Activated CD4-positive, alpha-beta T cell treated with anti-CD3 and anti-CD28 coated beads, Interleukin-2, amount 50 U/mL, for 48 hours (primary cell): Measurements from ENCODE around the gene TULP4.
A peak's percentile ranks its signal among the peaks of the same experiment; 100 is the strongest.
"Not testable (repeated sequence)": the region's sequence is repeated elsewhere in the genome, so short reads cannot be mapped to it uniquely, and the experiment has no call there.

Experiments used
- DNase-seq, 2 experiments: peaks; one replicate each; pipeline ENCODE4 v3.0.0-alpha.2; 2020

The TULP4 gene

DNA sequence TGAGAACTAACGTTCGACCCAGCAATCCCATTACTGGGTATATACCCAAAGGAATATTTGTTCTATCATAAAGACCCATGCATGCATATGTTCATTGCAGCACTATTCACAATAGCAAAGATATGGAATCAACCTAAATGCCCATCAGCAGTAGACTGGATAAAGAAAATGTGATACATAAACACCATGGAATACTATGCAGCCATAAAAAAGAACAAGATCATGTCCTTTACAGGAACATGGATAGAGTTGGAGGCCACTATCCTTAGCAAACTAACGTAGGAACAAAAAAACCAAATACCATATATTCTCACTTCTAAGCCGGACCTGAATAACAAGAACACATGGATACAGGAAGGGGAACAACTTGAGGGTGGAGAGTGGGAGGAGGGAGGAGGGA lies 165.5 kb downstream of the TULP4 start:
- not testable (repeated sequence) for DNase-seq

DNA sequence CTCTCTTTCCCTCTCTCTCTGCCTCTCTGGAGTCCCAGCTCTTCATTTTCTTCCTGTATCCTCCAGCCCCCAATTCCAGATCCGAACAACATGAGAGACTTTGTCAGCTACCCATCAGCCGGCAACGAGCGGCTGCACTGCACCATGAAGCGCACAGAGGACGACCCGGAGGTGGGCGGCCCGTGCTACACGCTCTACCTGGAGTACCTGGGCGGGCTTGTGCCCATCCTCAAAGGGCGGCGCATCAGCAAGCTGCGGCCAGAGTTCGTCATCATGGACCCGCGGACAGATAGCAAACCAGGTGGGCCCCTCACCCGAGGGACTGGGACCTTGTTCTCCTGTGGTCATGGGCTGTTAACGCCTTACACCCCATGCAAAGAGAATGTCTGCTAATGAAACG lies 168.7 kb downstream of the TULP4 start:
- no peak for DNase-seq

DNA sequence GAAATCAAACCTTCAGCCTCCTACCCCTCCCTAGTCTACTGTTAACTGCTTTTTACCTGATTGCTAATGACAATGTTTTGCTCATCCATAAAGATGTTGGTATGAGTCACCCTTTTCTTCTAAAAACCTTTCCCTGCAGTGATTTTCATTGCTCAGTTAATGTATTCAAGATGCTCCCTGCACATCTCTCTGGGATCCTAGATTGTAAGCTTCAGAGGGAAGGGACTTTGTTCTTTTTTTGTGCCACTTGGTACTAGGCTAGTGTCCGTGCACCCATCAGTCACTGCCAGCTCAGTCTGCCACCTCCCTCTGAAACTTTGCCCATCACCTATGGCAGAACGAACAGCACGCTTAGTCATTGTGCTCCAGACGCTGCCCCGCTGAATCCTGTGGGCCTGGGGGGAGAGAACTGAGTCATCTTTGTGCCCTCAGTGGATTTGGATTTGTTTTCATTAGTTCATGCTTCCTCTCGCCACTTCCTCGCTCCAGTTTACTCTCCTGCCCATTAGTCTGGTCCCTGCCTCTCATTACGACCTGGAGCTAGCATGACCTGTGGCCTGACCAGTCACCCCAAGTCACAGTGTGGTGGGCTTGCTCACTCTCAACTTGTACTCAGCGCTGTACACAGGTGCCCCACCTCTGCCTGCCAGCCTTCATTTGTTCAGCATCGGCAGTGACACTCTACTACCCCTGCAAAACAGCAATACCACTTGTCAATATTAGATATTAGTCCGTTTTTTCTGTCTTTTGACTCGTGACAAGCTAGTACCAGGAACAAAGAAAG lies 169.6 kb downstream of the TULP4 start:
- no peak for DNase-seq

DNA sequence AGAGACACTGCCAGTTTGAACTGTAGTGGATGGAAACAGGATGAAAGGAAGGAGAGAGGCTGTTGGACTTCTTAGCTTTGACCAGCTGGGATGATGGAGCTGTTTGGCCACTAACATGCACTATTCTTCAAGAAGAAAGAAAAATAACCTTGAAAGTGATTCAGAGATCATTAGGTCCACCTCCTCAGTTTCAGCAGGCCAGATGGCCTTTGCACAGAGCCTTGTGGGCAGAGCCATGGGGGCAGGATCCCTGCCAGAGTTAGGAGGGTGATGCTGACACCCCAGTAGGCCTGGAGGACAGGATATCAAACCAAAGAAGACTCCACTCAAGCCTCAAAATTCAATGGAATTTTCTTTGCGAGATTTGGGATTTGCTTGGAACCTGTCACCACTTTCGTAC lies 173.2 kb downstream of the TULP4 start:
- no peak for DNase-seq

DNA sequence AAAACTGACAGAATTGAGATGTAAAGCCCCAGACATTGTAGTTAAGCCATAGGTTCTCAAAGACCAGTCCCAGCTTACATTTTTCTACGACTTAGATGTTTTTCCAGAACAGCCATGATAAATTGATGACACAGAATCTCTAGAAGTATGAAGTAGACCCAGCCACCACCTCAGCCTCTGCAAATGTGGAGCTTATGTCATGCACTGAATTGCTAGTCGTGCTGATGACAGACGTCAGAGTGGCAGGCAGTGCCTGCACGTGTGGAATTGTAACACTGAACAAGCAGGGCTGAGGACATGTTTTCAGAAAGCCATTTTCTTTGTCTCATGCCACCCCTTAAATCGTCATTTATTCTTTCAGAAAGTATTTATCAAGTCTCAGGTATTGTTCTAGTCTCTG lies 175.2 kb downstream of the TULP4 start:
- DNase-seq = no peak

DNA sequence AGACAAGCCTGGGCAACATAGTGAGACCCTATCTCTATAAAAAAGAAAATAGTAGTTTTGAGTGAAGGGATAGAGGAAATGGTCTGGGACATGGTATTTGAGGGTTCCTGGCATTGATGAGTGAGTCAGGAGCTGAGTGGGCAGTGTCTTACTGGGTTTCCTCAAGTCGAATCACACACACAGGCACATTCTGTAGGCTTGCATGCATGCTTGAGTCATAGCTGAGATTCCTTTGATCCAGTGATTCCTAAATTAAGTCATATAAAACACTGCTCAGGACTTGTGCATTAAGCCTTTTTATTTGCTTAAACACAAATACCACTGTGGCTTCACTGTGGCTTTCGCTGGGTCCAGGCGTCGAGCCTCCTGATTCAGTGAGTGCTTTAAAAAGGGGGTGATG lies 175.8 kb downstream of the TULP4 start:
- peak in 1 of 2 experiments; percentile 7 for DNase-seq

DNA sequence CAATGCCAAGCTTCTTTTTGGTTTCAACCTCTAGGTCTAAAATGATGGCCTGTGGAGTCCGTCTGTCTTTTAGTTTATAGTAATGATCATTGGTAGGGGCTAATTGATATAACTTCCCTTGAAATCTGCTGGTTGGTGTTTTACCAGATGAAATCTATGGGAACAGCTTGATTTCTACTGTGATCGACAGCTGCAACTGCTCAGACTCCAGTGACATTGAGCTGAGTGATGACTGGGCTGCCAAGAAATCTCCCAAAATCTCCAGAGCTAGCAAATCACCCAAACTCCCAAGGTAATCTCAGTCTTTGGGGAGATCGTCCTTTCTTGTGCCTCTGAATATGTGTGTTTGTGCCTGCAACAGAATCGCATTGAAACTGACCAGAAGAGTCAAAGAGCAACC lies 177.2 kb downstream of the TULP4 start:
- DNase-seq = no peak

DNA sequence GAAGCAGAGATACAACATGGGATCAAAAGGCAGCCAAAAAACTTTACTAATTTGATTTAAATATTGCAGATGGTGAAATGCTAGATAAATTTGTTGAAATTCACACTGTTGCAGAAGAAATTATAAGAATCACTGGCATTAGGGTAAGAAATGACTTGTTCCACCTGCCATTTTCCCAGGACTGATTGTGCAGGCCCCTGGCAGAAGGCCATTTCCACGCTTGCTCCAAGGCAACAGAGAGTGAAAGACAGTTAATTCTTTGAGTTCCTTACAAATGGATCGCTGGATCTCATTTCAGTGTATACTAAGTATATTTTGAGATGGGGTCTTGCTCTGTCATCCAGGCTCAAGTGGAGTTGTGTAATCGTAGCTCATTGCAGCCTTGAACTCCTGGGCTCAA lies 180.6 kb downstream of the TULP4 start:
- DNase-seq = no peak

DNA sequence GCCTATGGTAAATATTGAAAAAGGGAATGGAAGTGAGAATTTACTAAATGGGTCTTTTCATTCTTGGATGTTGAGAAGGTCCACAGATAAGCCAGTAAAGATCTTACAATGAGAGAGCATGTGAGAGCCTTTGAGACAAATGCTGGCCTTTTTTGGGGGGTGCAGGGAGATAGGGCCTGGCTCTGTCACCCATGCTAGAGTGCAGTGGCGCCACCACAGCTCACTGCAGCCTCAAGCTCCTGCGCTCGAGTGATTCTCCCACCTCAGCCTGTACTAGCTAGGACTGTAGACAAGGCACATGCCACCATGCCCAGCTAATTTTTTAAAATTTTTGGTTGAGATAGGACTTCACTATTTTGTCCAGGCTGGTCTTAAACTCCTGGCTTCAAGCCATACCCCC lies 184.4 kb downstream of the TULP4 start:
- DNase-seq = no peak

DNA sequence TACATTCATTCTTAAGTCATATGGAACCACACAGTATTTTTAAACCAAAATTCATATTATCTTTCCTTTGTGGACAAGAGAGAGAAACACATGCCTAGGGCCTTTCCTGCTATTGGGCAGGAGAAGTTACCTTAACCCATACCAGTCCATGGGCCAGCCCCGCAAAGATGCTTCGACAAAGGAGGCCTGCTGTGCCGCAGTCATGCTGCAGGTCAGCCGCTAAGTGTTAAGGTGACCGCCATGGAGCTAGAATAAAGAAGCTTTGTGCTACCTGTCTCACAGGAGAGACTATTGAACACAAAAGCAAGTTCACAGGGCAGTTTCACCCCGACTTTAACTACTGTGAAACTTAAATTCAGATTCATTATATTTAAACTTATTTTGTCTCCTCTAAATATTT lies 185.4 kb downstream of the TULP4 start:
- DNase-seq = no peak

DNA sequence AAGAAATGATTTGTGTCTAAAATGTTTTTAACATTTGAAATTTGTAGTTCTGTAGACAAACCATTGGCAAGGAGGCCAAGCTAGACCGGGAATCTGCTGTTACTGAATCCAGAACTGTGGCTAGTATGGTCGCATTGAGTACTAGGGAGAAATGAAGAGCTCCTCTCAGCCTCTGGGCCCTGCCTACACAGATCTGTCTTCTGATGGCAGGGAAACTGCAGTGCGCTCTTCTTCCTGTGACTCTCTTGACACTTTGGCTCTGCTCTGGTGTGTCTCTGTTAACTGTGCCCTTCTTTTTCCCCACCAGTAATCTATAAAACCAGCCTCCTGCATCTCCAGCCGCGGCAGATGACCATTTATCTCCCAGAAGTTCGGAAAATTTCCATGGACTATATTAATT lies 186.1 kb downstream of the TULP4 start:
- no peak for DNase-seq

DNA sequence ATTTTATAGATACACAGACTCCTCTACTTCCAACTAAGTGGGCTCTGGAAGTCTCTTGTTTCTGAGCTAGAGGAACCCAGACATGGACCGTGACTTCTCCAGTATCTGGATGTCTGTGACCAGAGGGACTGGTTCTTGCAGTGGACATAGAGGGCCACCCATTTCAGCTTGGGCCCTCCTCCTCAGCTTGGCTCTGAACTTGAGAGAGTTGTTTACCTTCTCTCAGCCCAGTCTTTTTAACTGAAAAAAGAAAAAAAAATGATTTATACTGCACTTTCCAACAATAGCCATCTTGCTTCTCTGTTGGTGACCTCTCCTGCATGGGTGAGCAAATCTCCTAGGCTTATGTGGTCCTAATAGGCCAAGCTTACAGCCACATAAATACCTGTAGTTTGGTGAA lies 187.3 kb downstream of the TULP4 start:
- no peak for DNase-seq

DNA sequence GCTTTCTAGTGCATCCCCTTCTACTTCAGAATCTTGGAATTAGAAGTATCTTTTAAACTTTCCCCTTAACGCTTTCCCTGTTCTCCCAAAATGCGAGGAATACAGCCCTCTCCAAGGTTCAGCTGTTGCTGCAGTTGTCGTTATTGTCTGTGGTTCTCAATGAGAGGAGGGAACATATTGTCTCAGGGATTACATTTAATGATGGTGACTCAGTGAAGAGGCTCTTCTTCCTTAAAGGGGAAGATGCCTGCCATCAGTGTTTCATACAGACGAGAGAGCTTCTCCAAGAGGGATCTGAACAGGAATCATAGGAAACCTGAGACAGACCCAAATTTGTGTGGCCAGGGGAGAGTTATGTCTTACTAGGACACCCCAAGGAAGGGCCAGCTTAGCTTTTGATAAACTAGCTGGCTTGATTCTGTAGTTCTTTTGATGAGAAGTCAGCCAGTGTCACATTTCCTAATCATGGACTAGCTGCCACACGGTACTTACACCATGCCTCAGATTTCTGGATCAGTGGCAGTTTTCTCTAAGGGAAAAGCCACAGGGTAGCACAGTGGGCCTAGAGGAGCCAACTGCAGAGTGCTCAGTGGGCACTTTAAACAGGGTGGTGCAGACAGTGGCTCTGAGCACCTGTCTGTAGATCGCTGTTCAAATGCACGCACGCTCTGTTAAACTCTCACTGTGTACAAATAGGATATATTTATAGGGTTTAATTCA lies 187.9 kb downstream of the TULP4 start:
- no peak for DNase-seq

DNA sequence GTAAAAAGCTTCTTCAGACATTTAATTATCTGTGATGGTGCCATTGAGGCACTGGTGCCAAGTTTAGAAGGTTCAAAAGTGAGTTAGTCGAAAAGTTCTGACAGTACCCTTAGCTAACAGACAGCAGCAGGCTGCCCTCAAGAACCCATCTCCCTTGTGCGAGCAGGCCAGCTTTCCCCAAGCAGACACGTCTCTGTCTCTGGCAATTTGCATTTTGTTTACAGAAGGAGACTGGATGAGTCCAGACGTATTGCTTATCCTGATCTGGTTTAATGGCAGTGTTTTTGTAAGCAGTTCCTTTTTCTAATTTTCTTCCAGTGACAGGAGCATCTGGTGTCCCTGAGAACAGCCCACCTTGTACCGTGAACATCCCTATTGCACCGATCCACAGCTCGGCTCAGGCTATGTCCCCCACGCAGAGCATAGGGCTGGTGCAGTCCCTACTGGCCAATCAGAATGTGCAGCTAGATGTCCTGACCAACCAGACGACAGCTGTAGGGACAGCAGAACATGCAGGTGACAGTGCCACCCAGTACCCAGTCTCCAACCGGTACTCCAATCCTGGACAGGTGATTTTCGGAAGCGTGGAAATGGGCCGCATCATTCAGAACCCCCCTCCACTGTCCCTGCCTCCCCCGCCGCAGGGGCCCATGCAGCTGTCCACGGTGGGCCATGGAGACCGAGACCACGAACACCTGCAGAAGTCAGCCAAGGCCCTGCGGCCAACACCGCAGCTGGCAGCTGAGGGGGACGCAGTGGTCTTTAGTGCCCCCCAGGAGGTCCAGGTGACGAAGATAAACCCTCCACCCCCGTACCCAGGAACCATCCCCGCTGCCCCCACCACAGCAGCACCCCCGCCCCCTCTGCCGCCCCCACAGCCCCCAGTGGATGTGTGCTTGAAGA lies 189.3 kb downstream of the TULP4 start:
- DNase-seq = no peak

DNA sequence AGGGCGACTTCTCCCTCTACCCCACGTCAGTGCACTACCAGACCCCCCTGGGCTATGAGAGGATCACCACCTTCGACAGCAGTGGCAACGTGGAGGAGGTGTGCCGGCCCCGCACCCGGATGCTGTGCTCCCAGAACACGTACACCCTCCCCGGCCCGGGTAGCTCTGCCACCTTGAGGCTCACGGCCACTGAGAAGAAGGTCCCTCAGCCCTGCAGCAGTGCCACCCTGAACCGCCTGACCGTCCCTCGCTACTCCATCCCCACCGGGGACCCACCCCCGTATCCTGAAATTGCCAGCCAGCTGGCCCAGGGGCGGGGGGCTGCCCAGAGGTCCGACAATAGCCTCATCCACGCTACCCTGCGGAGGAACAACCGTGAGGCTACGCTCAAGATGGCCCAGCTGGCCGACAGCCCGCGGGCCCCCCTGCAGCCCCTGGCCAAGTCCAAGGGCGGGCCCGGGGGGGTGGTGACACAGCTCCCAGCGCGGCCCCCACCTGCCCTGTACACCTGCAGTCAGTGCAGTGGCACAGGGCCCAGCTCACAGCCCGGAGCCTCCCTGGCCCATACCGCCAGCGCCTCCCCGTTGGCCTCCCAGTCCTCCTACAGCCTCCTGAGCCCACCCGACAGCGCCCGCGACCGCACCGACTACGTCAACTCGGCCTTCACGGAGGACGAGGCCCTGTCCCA lies 190.1 kb downstream of the TULP4 start:
- DNase-seq = no peak

DNA sequence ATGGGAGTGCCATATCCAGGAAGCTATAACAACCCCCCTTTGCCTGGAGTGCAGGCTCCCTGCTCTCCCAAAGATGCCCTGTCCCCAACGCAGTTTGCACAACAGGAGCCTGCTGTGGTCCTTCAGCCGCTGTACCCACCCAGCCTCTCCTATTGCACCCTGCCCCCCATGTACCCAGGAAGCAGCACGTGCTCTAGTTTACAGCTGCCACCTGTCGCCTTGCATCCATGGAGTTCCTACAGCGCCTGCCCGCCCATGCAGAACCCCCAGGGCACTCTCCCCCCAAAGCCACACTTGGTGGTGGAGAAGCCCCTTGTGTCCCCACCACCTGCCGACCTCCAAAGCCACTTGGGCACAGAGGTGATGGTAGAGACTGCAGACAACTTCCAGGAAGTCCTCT lies 191.0 kb downstream of the TULP4 start:
- no peak for DNase-seq

DNA sequence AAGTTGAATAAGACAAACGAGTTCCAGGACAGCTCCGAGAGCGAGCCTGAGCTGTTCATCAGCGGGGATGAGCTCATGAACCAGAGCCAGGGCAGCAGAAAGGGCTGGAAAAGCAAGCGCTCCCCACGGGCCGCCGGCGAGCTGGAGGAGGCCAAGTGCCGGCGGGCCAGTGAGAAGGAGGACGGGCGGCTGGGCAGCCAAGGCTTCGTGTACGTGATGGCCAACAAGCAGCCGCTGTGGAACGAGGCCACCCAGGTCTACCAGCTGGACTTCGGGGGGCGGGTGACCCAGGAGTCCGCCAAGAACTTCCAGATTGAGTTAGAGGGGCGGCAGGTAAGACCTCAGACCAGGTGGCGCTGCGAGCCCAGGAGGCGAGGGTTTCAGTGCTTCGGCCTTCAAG lies 191.6 kb downstream of the TULP4 start:
- no peak for DNase-seq

DNA sequence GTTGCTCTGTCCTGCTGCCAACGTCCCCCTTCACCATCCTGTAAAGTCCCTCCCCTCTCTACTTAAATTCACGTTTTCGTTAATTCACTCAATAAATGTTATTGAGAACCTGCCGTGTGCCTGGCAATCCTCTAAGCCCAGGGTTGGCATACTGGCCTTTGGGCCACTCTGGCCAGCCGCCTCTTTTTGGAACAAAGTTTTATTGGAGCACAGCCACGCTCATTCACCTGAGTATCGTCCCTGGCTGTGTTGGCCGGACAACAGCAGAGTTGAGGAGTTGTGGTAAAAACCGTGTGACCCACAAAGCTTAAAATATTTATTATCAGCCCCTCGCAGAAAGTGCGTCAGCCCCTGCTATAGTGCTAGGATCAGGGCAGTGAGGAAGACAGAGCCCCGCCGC lies 192.9 kb downstream of the TULP4 start:
- no peak for DNase-seq

DNA sequence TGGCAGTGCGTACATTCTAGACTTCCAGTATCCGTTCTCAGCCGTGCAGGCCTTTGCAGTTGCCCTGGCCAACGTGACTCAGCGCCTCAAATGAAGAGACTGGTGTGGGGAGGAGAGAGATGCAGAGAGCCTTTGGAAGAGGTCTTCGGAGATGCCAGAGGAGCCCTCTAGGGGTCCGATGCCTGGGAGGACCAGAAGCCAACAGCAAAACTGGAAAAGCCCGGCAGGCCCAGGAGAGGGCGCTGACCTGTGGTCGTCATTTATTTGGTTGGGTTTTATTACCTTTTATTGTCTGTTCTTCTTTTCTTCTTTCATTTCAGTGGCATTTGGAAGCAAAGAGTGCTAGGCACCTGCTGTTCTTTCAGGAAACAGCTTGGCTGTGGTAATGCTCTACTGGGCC lies 194.3 kb downstream of the TULP4 start:
- DNase-seq = no peak

DNA sequence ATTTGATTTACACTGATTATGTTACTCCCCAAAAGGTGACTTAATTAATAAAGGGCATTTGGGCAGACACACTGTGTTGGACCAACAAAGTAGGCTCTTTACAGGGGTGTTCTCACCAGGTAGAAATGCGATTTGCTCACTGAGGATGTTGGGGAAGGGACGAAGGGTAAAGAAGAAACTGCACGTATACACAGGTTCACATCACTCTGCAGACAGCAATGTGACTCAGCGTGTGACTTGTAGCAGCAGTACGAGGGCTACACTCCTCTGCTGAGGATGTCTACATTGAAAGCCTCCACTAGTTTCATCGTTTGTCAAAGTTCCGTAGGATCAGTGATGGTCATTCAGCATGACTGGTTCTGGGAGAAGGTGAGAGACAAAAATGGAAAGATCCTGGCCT lies 194.9 kb downstream of the TULP4 start:
- no peak for DNase-seq

DNA sequence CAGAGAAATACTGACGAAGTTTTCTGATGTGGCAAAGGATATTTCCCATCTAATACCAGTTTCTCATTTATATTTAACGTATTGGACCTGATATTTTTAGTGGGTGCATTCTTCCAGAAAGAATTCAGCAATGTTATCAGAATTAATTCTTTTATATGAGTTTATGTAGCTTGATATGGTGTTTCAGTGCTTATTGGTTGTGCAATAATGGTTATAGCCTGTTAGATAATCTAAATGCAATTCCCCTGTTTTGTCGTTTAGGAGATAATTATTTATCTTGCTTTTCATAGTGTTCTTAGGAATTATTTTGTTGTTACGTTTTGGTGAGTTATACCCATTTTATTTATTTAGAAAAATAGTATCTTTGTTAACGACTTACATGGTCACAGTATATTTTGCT lies 196.2 kb downstream of the TULP4 start:
- DNase-seq = no peak

DNA sequence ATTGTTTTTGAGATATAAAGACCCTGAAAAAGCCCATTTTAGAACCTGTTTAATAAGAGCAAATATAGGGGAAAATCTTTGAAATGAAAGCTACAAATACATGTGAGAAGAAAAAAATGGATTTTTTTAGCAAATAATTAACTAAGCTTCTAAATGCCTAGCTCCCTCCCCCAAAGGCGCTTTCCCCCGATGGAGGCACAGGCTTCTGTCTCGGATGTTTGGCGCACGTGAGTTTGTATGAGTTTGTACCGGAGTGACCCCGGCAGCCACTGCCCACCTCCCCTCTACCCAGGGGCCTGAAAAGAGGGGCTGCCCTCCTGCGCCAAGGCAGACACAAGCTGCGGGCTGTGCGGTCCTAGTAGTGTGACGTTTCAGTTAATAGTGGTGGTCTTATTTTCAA lies 197.2 kb downstream of the TULP4 start:
- no peak for DNase-seq

DNA sequence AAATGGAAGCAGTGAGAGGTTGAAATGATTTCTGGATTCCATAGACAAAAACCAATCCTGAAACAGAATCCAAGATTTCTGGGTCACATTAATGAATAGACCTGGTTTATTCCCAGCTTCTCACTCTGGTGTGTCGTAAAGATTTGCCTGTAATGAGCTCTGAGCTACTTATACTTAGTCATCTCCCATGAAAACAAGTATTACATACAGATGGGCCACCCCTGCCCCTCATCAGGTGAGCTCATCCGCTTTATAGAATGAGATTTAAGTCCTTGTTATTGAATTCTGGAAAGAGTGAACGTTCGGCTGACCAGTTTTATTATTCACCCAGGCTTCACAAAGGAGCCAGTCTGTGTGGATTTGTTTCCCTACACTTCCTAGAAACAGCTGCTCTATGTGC lies 200.5 kb downstream of the TULP4 start:
- no peak for DNase-seq
